ENCODE measurements around the gene RAP1B. TPM values are rescaled to one million over a fixed set of nuclear protein-coding genes. Genes with fewer than 3 reads are reported as not detected.

Gene RAP1B
- total and polyA plus RNA-seq, 4 donors: 113 to 173 (median 165) TPM

- ATAC-seq (ENCODE audit: low FRiP score) (no peak), DNase-seq (no peak)
- Histone ChIP-seq H3K4me3 (ENCODE audit: low read length in 2 of 2) (no peak overlapping the region), H3K36me3 (ENCODE audit: control insufficient read depth in 1 of 2, insufficient read depth in 2 of 2, low read length in 1 of 2) (no peaks in the 10 kb centered on the region), H3K27ac (ENCODE audit: low read depth in 1 of 2, low read length in 2 of 2) (no peak overlapping the region), H3K4me1 (ENCODE audit: control insufficient read depth in 1 of 2, insufficient read depth in 2 of 2, low read length in 2 of 2) (peaks cover 0 to 10% of the 10 kb centered on the region in 2 donors), H3K27me3 (ENCODE audit: control insufficient read depth in 1 of 2, insufficient read depth in 2 of 2, low read length in 1 of 2) (no peaks in the 10 kb centered on the region), H3K9me3 (ENCODE audit: control insufficient read depth, low read length) (peaks cover 2% of the 10 kb centered on the region)
- intact Hi-C loops (cut with DNase I): no loop called here
Measured at GRCh38 chr12:68623059-68623458, 12.4 kb downstream of the RAP1B start.

GRCh38 chr12:68623984-68624383 lies 13.3 kb downstream of the RAP1B start:
- Histone ChIP-seq H3K27me3 (ENCODE audit: control insufficient read depth in 1 of 2, insufficient read depth in 2 of 2, low read length in 1 of 2) (no peaks in the 10 kb centered on the region), H3K27ac (ENCODE audit: low read depth in 1 of 2, low read length in 2 of 2) (no peak overlapping the region), H3K9me3 (ENCODE audit: control insufficient read depth, low read length) (peaks cover 2% of the 10 kb centered on the region), H3K4me3 (ENCODE audit: low read length in 2 of 2) (no peak overlapping the region), H3K4me1 (ENCODE audit: control insufficient read depth in 1 of 2, insufficient read depth in 2 of 2, low read length in 2 of 2) (peaks cover 0 to 10% of the 10 kb centered on the region in 2 donors), H3K36me3 (ENCODE audit: control insufficient read depth in 1 of 2, insufficient read depth in 2 of 2, low read length in 1 of 2) (no peaks in the 10 kb centered on the region)
- intact Hi-C loops (cut with DNase I): no loop called here
- no peak for ATAC-seq (ENCODE audit: low FRiP score)
- 100% methylated on average over 1 of the region's 1 CpG for WGBS, 2 donors
- DNase-seq: no peak

GRCh38 chr12:68624933-68625332 lies 14.2 kb downstream of the RAP1B start:
- Histone ChIP-seq H3K27me3 (ENCODE audit: control insufficient read depth in 1 of 2, insufficient read depth in 2 of 2, low read length in 1 of 2) (no peaks in the 10 kb centered on the region), H3K36me3 (ENCODE audit: control insufficient read depth in 1 of 2, insufficient read depth in 2 of 2, low read length in 1 of 2) (no peaks in the 10 kb centered on the region), H3K27ac (ENCODE audit: low read depth in 1 of 2, low read length in 2 of 2) (no peak overlapping the region), H3K4me1 (ENCODE audit: control insufficient read depth in 1 of 2, insufficient read depth in 2 of 2, low read length in 2 of 2) (peaks cover 0 to 10% of the 10 kb centered on the region in 2 donors), H3K4me3 (ENCODE audit: low read length in 2 of 2) (no peak overlapping the region), H3K9me3 (ENCODE audit: control insufficient read depth, low read length) (peaks cover 2% of the 10 kb centered on the region)
- no peak for DNase-seq
- WGBS, 2 donors: 94 to 95% methylated on average over 2 of the region's 2 CpGs
- ATAC-seq (ENCODE audit: low FRiP score): no peak
- intact Hi-C loops (cut with DNase I): no loop called here

GRCh38 chr12:68627673-68628319 lies 17.1 kb downstream of the RAP1B start:
- ATAC-seq (ENCODE audit: low FRiP score) (no peak), DNase-seq (no peak)
- intact Hi-C loops (cut with DNase I): no loop called here
- no peaks in the 10 kb centered on the region for H3K36me3 ChIP-seq (ENCODE audit: control insufficient read depth in 1 of 2, insufficient read depth in 2 of 2, low read length in 1 of 2)
- no peak overlapping the region for H3K4me3 ChIP-seq (ENCODE audit: low read length in 2 of 2)
- 98% methylated on average over 3 of the region's 3 CpGs for WGBS, 2 donors
- no peaks in the 10 kb centered on the region for H3K27me3 ChIP-seq (ENCODE audit: control insufficient read depth in 1 of 2, insufficient read depth in 2 of 2, low read length in 1 of 2)
- H3K4me1 ChIP-seq (ENCODE audit: control insufficient read depth in 1 of 2, insufficient read depth in 2 of 2, low read length in 2 of 2): peaks cover 0 to 1% of the 10 kb centered on the region in 2 donors
- H3K27ac ChIP-seq (ENCODE audit: low read depth in 1 of 2, low read length in 2 of 2): no peak overlapping the region
- peaks cover 2% of the 10 kb centered on the region for H3K9me3 ChIP-seq (ENCODE audit: control insufficient read depth, low read length)

- ATAC-seq (ENCODE audit: low FRiP score) (no peak), DNase-seq (no peak)
- no peaks in the 10 kb centered on the region for H3K36me3 ChIP-seq (ENCODE audit: control insufficient read depth in 1 of 2, insufficient read depth in 2 of 2, low read length in 1 of 2)
- no peaks in the 10 kb centered on the region for H3K27me3 ChIP-seq (ENCODE audit: control insufficient read depth in 1 of 2, insufficient read depth in 2 of 2, low read length in 1 of 2)
- H3K4me3 ChIP-seq (ENCODE audit: low read length in 2 of 2): no peak overlapping the region
- peaks cover 0 to 1% of the 10 kb centered on the region in 2 donors for H3K4me1 ChIP-seq (ENCODE audit: control insufficient read depth in 1 of 2, insufficient read depth in 2 of 2, low read length in 2 of 2)
- intact Hi-C loops (cut with DNase I): no loop called here
- H3K27ac ChIP-seq (ENCODE audit: low read depth in 1 of 2, low read length in 2 of 2): no peak overlapping the region
- peaks cover 2% of the 10 kb centered on the region for H3K9me3 ChIP-seq (ENCODE audit: control insufficient read depth, low read length)
Measured at GRCh38 chr12:68628698-68629097, 18.0 kb downstream of the RAP1B start.

GRCh38 chr12:68630050-68630449 lies 19.4 kb downstream of the RAP1B start:
- Histone ChIP-seq H3K27me3 (ENCODE audit: control insufficient read depth in 1 of 2, insufficient read depth in 2 of 2, low read length in 1 of 2) (no peaks in the 10 kb centered on the region), H3K27ac (ENCODE audit: low read depth in 1 of 2, low read length in 2 of 2) (no peak overlapping the region), H3K9me3 (ENCODE audit: control insufficient read depth, low read length) (peaks cover 2% of the 10 kb centered on the region), H3K36me3 (ENCODE audit: control insufficient read depth in 1 of 2, insufficient read depth in 2 of 2, low read length in 1 of 2) (no peaks in the 10 kb centered on the region), H3K4me1 (ENCODE audit: control insufficient read depth in 1 of 2, insufficient read depth in 2 of 2, low read length in 2 of 2) (peaks cover 0 to 1% of the 10 kb centered on the region in 2 donors), H3K4me3 (ENCODE audit: low read length in 2 of 2) (no peak overlapping the region)
- intact Hi-C loops (cut with DNase I): no loop called here
- no peak for ATAC-seq (ENCODE audit: low FRiP score)
- no peak for DNase-seq

- Histone ChIP-seq H3K4me1 (ENCODE audit: control insufficient read depth in 1 of 2, insufficient read depth in 2 of 2, low read length in 2 of 2) (peaks cover 0 to 1% of the 10 kb centered on the region in 2 donors), H3K36me3 (ENCODE audit: control insufficient read depth in 1 of 2, insufficient read depth in 2 of 2, low read length in 1 of 2) (no peaks in the 10 kb centered on the region), H3K27me3 (ENCODE audit: control insufficient read depth in 1 of 2, insufficient read depth in 2 of 2, low read length in 1 of 2) (no peaks in the 10 kb centered on the region), H3K9me3 (ENCODE audit: control insufficient read depth, low read length) (peaks cover 2% of the 10 kb centered on the region), H3K4me3 (ENCODE audit: low read length in 2 of 2) (no peak overlapping the region), H3K27ac (ENCODE audit: low read depth in 1 of 2, low read length in 2 of 2) (no peak overlapping the region)
- 95 to 97% methylated on average over 7 of the region's 7 CpGs for WGBS, 2 donors
- DNase-seq: no peak
- ATAC-seq (ENCODE audit: low FRiP score): no peak
- intact Hi-C loops (cut with DNase I): no loop called here
Measured at GRCh38 chr12:68630598-68630997, 19.9 kb downstream of the RAP1B start.

- Histone ChIP-seq H3K36me3 (ENCODE audit: control insufficient read depth in 1 of 2, insufficient read depth in 2 of 2, low read length in 1 of 2) (no peaks in the 10 kb centered on the region), H3K9me3 (ENCODE audit: control insufficient read depth, low read length) (peaks cover 2% of the 10 kb centered on the region), H3K27me3 (ENCODE audit: control insufficient read depth in 1 of 2, insufficient read depth in 2 of 2, low read length in 1 of 2) (no peaks in the 10 kb centered on the region), H3K27ac (ENCODE audit: low read depth in 1 of 2, low read length in 2 of 2) (no peak overlapping the region), H3K4me1 (ENCODE audit: control insufficient read depth in 1 of 2, insufficient read depth in 2 of 2, low read length in 2 of 2) (peaks cover 0 to 1% of the 10 kb centered on the region in 2 donors), H3K4me3 (ENCODE audit: low read length in 2 of 2) (no peak overlapping the region)
- ATAC-seq (ENCODE audit: low FRiP score): no peak
- no peak for DNase-seq
- intact Hi-C loops (cut with DNase I): no loop called here
- 52 to 61% methylated on average over 3 of the region's 3 CpGs for WGBS, 2 donors
Measured at GRCh38 chr12:68631227-68631626, 20.5 kb downstream of the RAP1B start.

GRCh38 chr12:68632486-68632885 lies 21.8 kb downstream of the RAP1B start:
- no peak overlapping the region for H3K27ac ChIP-seq (ENCODE audit: low read depth in 1 of 2, low read length in 2 of 2)
- DNase-seq (no peak), ATAC-seq (ENCODE audit: low FRiP score) (no peak)
- H3K9me3 ChIP-seq (ENCODE audit: control insufficient read depth, low read length): peaks cover 2% of the 10 kb centered on the region
- no peaks in the 10 kb centered on the region for H3K36me3 ChIP-seq (ENCODE audit: control insufficient read depth in 1 of 2, insufficient read depth in 2 of 2, low read length in 1 of 2)
- no peaks in the 10 kb centered on the region for H3K27me3 ChIP-seq (ENCODE audit: control insufficient read depth in 1 of 2, insufficient read depth in 2 of 2, low read length in 1 of 2)
- H3K4me3 ChIP-seq (ENCODE audit: low read length in 2 of 2): no peak overlapping the region
- peaks cover 0 to 1% of the 10 kb centered on the region in 2 donors for H3K4me1 ChIP-seq (ENCODE audit: control insufficient read depth in 1 of 2, insufficient read depth in 2 of 2, low read length in 2 of 2)
- intact Hi-C loops (cut with DNase I): no loop called here

All from aorta (tissue), 5 donors.